ENCODE results near the gene CCDC33. TPM values are rescaled to one million over a fixed set of nuclear protein-coding genes. Genes with fewer than 3 reads are reported as not detected.
A peak's percentile ranks its signal among the peaks of the same experiment; 100 is the strongest.

CCDC33 gene
- total and polyA plus RNA-seq, 2 donors: 0.39 to 1.4 TPM

DNA sequence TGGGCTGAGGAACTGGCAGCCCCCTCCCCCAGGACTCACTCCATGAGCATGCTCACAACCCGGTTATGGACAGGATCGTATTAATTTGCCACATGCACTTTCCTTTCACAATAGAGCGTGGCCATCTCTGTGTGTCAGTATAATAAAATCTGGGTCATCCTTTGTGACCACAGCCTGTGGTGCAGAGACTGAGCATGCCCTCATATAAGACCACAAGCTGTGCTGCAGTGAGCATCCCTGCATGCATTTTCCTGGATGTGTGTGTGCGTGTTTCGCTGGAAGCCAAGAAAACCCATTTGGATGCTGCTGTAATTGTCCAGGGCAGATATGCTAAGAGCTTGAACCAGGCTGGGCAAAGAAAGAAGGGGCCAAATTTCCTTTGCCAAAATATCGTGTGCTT is 91.6 kb downstream of the CCDC33 start:
- Histone ChIP-seq H3K9me3 (ENCODE audit: control insufficient read depth in 2 of 2, insufficient read depth in 1 of 2, low read length in 1 of 2) (no peaks in the 10 kb centered on the region), H3K4me3 (ENCODE audit: low read length in 2 of 2) (no peak overlapping the region), H3K27me3 (ENCODE audit: control insufficient read depth in 2 of 2, insufficient read depth in 1 of 2, low read length in 1 of 2) (no peaks in the 10 kb centered on the region), H3K27ac (ENCODE audit: low read depth in 1 of 2, low read length in 1 of 2) (no peak overlapping the region), H3K4me1 (ENCODE audit: control insufficient read depth in 2 of 2, insufficient read depth in 2 of 2, low read length in 2 of 2) (peaks cover 0 to 12% of the 10 kb centered on the region in 2 donors), H3K36me3 (ENCODE audit: control insufficient read depth in 2 of 2, insufficient read depth in 2 of 2, low read length in 1 of 2) (no peaks in the 10 kb centered on the region)
- no peak for DNase-seq (ENCODE audit: low read depth in 6 of 9, low spot score in 9 of 9)
- 96% methylated on average over 6 of the region's 6 CpGs for WGBS

GRCh38 chr15:74328331-74329056 is 92.4 kb downstream of the CCDC33 start:
- no peaks in the 10 kb centered on the region for H3K9me3 ChIP-seq (ENCODE audit: control insufficient read depth in 2 of 2, insufficient read depth in 1 of 2, low read length in 1 of 2)
- H3K27me3 ChIP-seq (ENCODE audit: control insufficient read depth in 2 of 2, insufficient read depth in 1 of 2, low read length in 1 of 2): no peaks in the 10 kb centered on the region
- H3K27ac ChIP-seq (ENCODE audit: low read depth in 1 of 2, low read length in 1 of 2): no peak overlapping the region
- WGBS: 31% methylated on average over 10 of the region's 10 CpGs
- DNase-seq (ENCODE audit: low read depth in 6 of 9, low spot score in 9 of 9): peak in 2 of 9 donors; percentile 48 to 49
- no peak overlapping the region for H3K4me3 ChIP-seq (ENCODE audit: low read length in 2 of 2)
- H3K4me1 ChIP-seq (ENCODE audit: control insufficient read depth in 2 of 2, insufficient read depth in 2 of 2, low read length in 2 of 2): peaks cover 0 to 12% of the 10 kb centered on the region in 2 donors
- no peaks in the 10 kb centered on the region for H3K36me3 ChIP-seq (ENCODE audit: control insufficient read depth in 2 of 2, insufficient read depth in 2 of 2, low read length in 1 of 2)

GRCh38 chr15:74330861-74331408 is 94.8 kb downstream of the CCDC33 start:
- no peaks in the 10 kb centered on the region for H3K27me3 ChIP-seq (ENCODE audit: control insufficient read depth in 2 of 2, insufficient read depth in 1 of 2, low read length in 1 of 2)
- H3K4me1 ChIP-seq (ENCODE audit: control insufficient read depth in 2 of 2, insufficient read depth in 2 of 2, low read length in 2 of 2): peaks cover 0 to 12% of the 10 kb centered on the region in 2 donors
- H3K9me3 ChIP-seq (ENCODE audit: control insufficient read depth in 2 of 2, insufficient read depth in 1 of 2, low read length in 1 of 2): peaks cover 0 to 12% of the 10 kb centered on the region in 2 donors
- WGBS: 95% methylated on average over 11 of the region's 11 CpGs
- no peak overlapping the region for H3K4me3 ChIP-seq (ENCODE audit: low read length in 2 of 2)
- no peaks in the 10 kb centered on the region for H3K36me3 ChIP-seq (ENCODE audit: control insufficient read depth in 2 of 2, insufficient read depth in 2 of 2, low read length in 1 of 2)
- no peak overlapping the region for H3K27ac ChIP-seq (ENCODE audit: low read depth in 1 of 2, low read length in 1 of 2)
- no peak for DNase-seq (ENCODE audit: low read depth in 6 of 9, low spot score in 9 of 9)

DNA sequence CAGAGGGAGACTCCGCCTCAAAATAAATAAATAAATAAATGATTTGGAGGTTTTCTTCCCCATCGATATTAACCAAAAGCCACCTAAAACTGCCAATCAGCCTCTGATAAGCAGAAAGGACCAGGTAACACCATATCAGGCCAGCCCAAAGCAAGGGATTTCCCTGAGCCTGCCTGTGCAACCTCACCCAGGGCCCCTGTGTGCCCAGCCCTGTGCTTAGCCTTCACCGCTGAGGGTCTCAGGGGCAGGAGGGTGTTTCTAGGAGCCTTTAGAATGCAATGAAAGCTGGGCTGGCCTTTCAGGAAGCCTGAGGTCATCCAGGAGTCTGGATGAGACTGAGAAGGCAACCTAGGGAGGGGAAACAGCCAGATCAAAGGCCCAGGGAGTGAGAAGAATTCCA is 95.9 kb downstream of the CCDC33 start:
- Histone ChIP-seq H3K4me1 (ENCODE audit: control insufficient read depth in 2 of 2, insufficient read depth in 2 of 2, low read length in 2 of 2) (peaks cover 0 to 12% of the 10 kb centered on the region in 2 donors), H3K9me3 (ENCODE audit: control insufficient read depth in 2 of 2, insufficient read depth in 1 of 2, low read length in 1 of 2) (peaks cover 0 to 12% of the 10 kb centered on the region in 2 donors), H3K36me3 (ENCODE audit: control insufficient read depth in 2 of 2, insufficient read depth in 2 of 2, low read length in 1 of 2) (no peaks in the 10 kb centered on the region), H3K4me3 (ENCODE audit: low read length in 2 of 2) (no peak overlapping the region), H3K27ac (ENCODE audit: low read depth in 1 of 2, low read length in 1 of 2) (no peak overlapping the region), H3K27me3 (ENCODE audit: control insufficient read depth in 2 of 2, insufficient read depth in 1 of 2, low read length in 1 of 2) (no peaks in the 10 kb centered on the region)
- DNase-seq (ENCODE audit: low read depth in 6 of 9, low spot score in 9 of 9): no peak
- 96% methylated on average over 3 of the region's 3 CpGs for WGBS

- H3K36me3 ChIP-seq (ENCODE audit: control insufficient read depth in 2 of 2, insufficient read depth in 2 of 2, low read length in 1 of 2): no peaks in the 10 kb centered on the region
- H3K4me3 ChIP-seq (ENCODE audit: low read length in 2 of 2): no peak overlapping the region
- DNase-seq (ENCODE audit: low read depth in 6 of 9, low spot score in 9 of 9): no peak
- peaks cover 0 to 12% of the 10 kb centered on the region in 2 donors for H3K4me1 ChIP-seq (ENCODE audit: control insufficient read depth in 2 of 2, insufficient read depth in 2 of 2, low read length in 2 of 2)
- peaks cover 0 to 12% of the 10 kb centered on the region in 2 donors for H3K9me3 ChIP-seq (ENCODE audit: control insufficient read depth in 2 of 2, insufficient read depth in 1 of 2, low read length in 1 of 2)
- H3K27me3 ChIP-seq (ENCODE audit: control insufficient read depth in 2 of 2, insufficient read depth in 1 of 2, low read length in 1 of 2): no peaks in the 10 kb centered on the region
- no peak overlapping the region for H3K27ac ChIP-seq (ENCODE audit: low read depth in 1 of 2, low read length in 1 of 2)
- WGBS: 94% methylated on average over 10 of the region's 10 CpGs
These were observed 96.5 kb downstream of the CCDC33 start for GRCh38 chr15:74332611-74333010.

- H3K27me3 ChIP-seq (ENCODE audit: control insufficient read depth in 2 of 2, insufficient read depth in 1 of 2, low read length in 1 of 2): no peaks in the 10 kb centered on the region
- no peak overlapping the region for H3K27ac ChIP-seq (ENCODE audit: low read depth in 1 of 2, low read length in 1 of 2)
- WGBS: 98% methylated on average over 5 of the region's 5 CpGs
- H3K9me3 ChIP-seq (ENCODE audit: control insufficient read depth in 2 of 2, insufficient read depth in 1 of 2, low read length in 1 of 2): peaks cover 0 to 12% of the 10 kb centered on the region in 2 donors
- DNase-seq (ENCODE audit: low read depth in 6 of 9, low spot score in 9 of 9): no peak
- H3K4me3 ChIP-seq (ENCODE audit: low read length in 2 of 2): no peak overlapping the region
- H3K36me3 ChIP-seq (ENCODE audit: control insufficient read depth in 2 of 2, insufficient read depth in 2 of 2, low read length in 1 of 2): no peaks in the 10 kb centered on the region
- peaks cover 0 to 8% of the 10 kb centered on the region in 2 donors for H3K4me1 ChIP-seq (ENCODE audit: control insufficient read depth in 2 of 2, insufficient read depth in 2 of 2, low read length in 2 of 2)
These were observed 97.0 kb downstream of the CCDC33 start for GRCh38 chr15:74333093-74333492.

DNA sequence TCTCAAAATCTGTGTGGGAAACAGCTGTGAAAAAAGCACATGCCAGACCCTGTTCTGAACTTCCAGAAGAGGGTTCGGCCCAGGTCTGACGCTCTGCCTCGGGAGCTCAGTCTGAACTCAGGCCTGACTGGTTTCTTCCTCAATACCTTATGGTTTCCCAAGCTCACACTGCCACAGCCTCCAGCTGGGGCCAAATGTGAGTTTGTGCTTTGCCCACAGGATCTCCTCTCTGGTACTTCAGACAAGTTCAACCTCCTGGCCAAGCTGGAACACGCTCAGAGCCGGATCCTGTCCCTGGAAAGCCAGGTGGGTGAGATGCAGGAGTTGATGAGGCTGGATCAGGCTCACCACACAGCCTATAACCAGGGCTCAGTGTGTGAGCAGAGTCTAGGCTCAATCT is 97.5 kb downstream of the CCDC33 start:
- WGBS: 93% methylated on average over 5 of the region's 5 CpGs
- Histone ChIP-seq H3K27me3 (ENCODE audit: control insufficient read depth in 2 of 2, insufficient read depth in 1 of 2, low read length in 1 of 2) (no peaks in the 10 kb centered on the region), H3K4me1 (ENCODE audit: control insufficient read depth in 2 of 2, insufficient read depth in 2 of 2, low read length in 2 of 2) (peaks cover 0 to 2% of the 10 kb centered on the region in 2 donors), H3K36me3 (ENCODE audit: control insufficient read depth in 2 of 2, insufficient read depth in 2 of 2, low read length in 1 of 2) (no peaks in the 10 kb centered on the region), H3K27ac (ENCODE audit: low read depth in 1 of 2, low read length in 1 of 2) (no peak overlapping the region), H3K9me3 (ENCODE audit: control insufficient read depth in 2 of 2, insufficient read depth in 1 of 2, low read length in 1 of 2) (peaks cover 0 to 12% of the 10 kb centered on the region in 2 donors), H3K4me3 (ENCODE audit: low read length in 2 of 2) (no peak overlapping the region)
- no peak for DNase-seq (ENCODE audit: low read depth in 6 of 9, low spot score in 9 of 9)

DNA sequence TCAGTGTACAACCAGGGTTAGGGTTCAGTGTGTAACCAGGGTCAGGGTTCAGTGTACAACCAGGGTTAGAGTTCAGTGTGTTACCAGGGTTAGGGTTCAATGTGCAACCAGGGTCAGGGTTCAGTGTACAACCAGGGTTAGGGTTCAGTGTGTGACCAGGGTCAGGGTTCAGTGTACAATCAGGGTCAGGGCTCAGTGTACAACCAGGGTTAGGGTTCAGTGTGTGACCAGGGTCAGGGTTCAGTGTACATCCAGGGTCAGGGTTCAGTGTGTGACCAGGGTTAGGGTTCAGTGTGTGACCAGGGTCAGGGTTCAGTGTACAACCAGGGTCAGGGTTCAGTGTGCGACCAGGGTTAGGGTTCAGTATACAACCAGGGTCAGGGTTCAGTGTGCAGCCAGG is 98.0 kb downstream of the CCDC33 start:
- Histone ChIP-seq H3K4me1 (ENCODE audit: control insufficient read depth in 2 of 2, insufficient read depth in 2 of 2, low read length in 2 of 2) (no peaks in the 10 kb centered on the region), H3K9me3 (ENCODE audit: control insufficient read depth in 2 of 2, insufficient read depth in 1 of 2, low read length in 1 of 2) (peaks cover 0 to 12% of the 10 kb centered on the region in 2 donors), H3K27me3 (ENCODE audit: control insufficient read depth in 2 of 2, insufficient read depth in 1 of 2, low read length in 1 of 2) (no peaks in the 10 kb centered on the region), H3K4me3 (ENCODE audit: low read length in 2 of 2) (no peak overlapping the region), H3K36me3 (ENCODE audit: control insufficient read depth in 2 of 2, insufficient read depth in 2 of 2, low read length in 1 of 2) (no peaks in the 10 kb centered on the region), H3K27ac (ENCODE audit: low read depth in 1 of 2, low read length in 1 of 2) (no peak overlapping the region)
- 92% methylated on average over 1 of the region's 1 CpG for WGBS
- no peak for DNase-seq (ENCODE audit: low read depth in 6 of 9, low spot score in 9 of 9)

GRCh38 chr15:74335396-74335795 is 99.3 kb downstream of the CCDC33 start:
- Histone ChIP-seq H3K4me3 (ENCODE audit: low read length in 2 of 2) (no peak overlapping the region), H3K27ac (ENCODE audit: low read depth in 1 of 2, low read length in 1 of 2) (no peak overlapping the region), H3K27me3 (ENCODE audit: control insufficient read depth in 2 of 2, insufficient read depth in 1 of 2, low read length in 1 of 2) (no peaks in the 10 kb centered on the region), H3K36me3 (ENCODE audit: control insufficient read depth in 2 of 2, insufficient read depth in 2 of 2, low read length in 1 of 2) (no peaks in the 10 kb centered on the region), H3K9me3 (ENCODE audit: control insufficient read depth in 2 of 2, insufficient read depth in 1 of 2, low read length in 1 of 2) (peaks cover 0 to 12% of the 10 kb centered on the region in 2 donors), H3K4me1 (ENCODE audit: control insufficient read depth in 2 of 2, insufficient read depth in 2 of 2, low read length in 2 of 2) (no peaks in the 10 kb centered on the region)
- WGBS: 96% methylated on average over 8 of the region's 8 CpGs
- no peak for DNase-seq (ENCODE audit: low read depth in 6 of 9, low spot score in 9 of 9)

Data from thymus (tissue), 11 donors.